ENCODE results near the gene CD93.

Gene CD93

DNA sequence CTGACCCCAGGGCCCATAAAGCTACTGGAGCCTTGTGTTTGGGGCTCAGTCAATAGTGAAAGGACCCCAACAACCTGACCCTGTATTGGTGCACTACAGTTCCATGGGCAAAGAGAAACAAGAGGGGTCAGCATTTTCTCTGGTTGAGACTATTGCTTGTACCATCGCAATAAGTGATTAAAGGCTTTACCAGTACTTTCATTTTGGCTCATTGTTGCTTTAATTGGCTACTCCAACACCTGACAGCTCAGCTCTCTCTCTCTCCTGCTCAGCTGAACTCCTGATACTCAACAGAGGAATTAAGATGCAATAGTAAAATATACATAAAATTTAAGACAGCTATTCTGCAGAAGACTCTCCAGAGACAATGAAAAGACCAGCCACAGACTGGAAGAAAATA is 17.8 kb downstream of the CD93 start:
- Histone ChIP-seq H3K9me3 (ENCODE audit: control insufficient read depth in 2 of 2, low read length in 2 of 2) (no peaks in the 10 kb centered on the region), H3K36me3 (ENCODE audit: control insufficient read depth in 2 of 2, insufficient read depth in 2 of 2, low read length in 2 of 2) (no peaks in the 10 kb centered on the region), H3K27ac (ENCODE audit: low read length) (no peak overlapping the region), H3K4me1 (ENCODE audit: control insufficient read depth, insufficient read depth, low read length) (no peaks in the 10 kb centered on the region), H3K4me3 (ENCODE audit: low read length in 2 of 2) (no peak overlapping the region), H3K9ac (ENCODE audit: low read length in 2 of 2) (no peak overlapping the region), H3K27me3 (ENCODE audit: control insufficient read depth in 1 of 2, insufficient read depth in 2 of 2, low read length in 2 of 2) (peaks cover 0 to 3% of the 10 kb centered on the region in 2 donors)

DNA sequence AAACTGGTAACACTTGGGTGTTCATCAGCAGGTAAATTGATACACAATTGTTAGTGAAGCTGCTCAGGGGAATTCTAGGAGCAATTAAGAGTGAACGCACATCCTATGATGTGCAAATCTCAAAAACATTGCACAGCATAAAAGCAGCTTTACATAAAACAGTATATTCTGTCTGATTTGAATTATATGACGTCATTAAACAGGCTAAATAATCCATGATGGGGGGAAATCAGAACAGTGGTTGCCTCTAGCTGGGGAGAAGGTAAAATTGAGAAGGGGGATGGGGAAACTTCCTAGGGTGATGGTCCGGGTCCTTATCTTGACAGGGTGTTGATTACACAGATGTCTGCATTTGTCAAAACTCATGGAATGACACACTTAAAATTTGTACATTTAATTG is 19.4 kb downstream of the CD93 start:
- peaks cover 9% of the 10 kb centered on the region for H3K4me1 ChIP-seq (ENCODE audit: control insufficient read depth, insufficient read depth, low read length)
- no peak overlapping the region for H3K9ac ChIP-seq (ENCODE audit: low read length in 2 of 2)
- no peak overlapping the region for H3K4me3 ChIP-seq (ENCODE audit: low read length in 2 of 2)
- peaks cover 0 to 3% of the 10 kb centered on the region in 2 donors for H3K27me3 ChIP-seq (ENCODE audit: control insufficient read depth in 1 of 2, insufficient read depth in 2 of 2, low read length in 2 of 2)
- no peak overlapping the region for H3K27ac ChIP-seq (ENCODE audit: low read length)
- no peaks in the 10 kb centered on the region for H3K9me3 ChIP-seq (ENCODE audit: control insufficient read depth in 2 of 2, low read length in 2 of 2)
- no peaks in the 10 kb centered on the region for H3K36me3 ChIP-seq (ENCODE audit: control insufficient read depth in 2 of 2, insufficient read depth in 2 of 2, low read length in 2 of 2)

DNA sequence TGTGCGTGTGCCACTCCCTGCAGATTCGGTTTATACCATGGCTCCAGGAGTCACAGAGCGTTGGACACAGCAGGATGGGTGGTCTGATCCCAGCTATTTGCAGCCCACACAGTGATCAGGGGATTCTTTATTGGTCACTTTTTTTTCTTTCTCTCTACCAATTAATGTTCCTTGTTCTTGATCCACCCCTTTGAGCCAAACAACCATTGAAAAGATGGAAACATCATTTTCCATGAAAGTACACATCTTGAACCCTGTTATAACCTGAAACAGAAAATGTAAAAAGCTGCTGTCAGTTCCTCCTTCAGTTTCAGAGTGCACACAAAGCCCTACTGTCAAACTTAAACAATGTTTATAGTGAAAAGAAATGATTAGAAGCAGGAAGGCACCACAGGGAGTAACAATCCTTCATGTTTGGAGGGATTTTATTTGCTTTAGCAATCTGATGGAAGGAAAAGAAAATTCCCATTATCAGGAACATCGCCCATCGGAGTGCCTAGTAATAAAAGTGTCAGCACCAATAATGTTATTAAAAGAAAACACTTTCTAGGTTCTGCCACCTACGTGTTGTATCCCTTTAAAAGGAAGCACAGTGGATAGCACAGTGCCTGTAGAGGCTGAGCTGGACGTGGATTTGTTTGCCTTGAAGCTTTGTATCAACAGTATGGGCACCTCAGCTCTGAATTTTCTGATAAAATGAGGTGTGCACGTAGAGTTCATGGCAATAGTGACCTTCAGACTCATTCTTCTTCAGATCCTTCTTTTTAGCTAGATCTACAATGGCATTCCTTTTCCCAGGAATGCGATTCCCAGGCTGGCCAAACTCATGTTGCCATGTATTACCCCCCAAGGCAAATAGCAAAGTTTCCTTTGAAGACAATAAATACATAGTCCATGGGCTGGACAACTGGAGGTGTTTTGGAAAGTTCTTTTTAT is 20.6 kb downstream of the CD93 start:
- Histone ChIP-seq H3K36me3 (ENCODE audit: control insufficient read depth in 2 of 2, insufficient read depth in 2 of 2, low read length in 2 of 2) (no peaks in the 10 kb centered on the region), H3K4me1 (ENCODE audit: control insufficient read depth, insufficient read depth, low read length) (peaks cover 20% of the 10 kb centered on the region)

DNA sequence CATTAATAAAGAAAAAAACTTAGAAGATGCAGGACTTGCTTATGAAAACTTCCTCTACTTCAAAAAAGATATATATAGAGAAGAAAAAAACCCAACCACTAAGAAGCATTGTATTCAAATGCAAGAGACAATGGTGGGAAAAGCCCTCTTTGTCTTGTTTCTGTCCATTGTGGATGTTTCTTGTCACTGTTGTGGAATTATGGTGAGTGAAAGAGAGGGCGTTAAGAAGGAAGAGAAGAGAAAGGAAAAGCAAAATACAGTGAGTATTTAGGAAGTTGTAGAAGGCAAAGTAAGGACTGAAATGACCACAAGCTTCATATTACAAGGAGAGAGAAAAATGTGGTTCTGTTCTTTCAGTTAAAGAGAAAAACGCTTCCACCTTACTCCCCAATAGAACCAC is 22.5 kb downstream of the CD93 start:
- peaks cover 0 to 3% of the 10 kb centered on the region in 2 donors for H3K27me3 ChIP-seq (ENCODE audit: control insufficient read depth in 1 of 2, insufficient read depth in 2 of 2, low read length in 2 of 2)
- H3K4me3 ChIP-seq (ENCODE audit: low read length in 2 of 2): no peak overlapping the region
- H3K9ac ChIP-seq (ENCODE audit: low read length in 2 of 2): no peak overlapping the region
- H3K36me3 ChIP-seq (ENCODE audit: control insufficient read depth in 2 of 2, insufficient read depth in 2 of 2, low read length in 2 of 2): no peaks in the 10 kb centered on the region
- H3K4me1 ChIP-seq (ENCODE audit: control insufficient read depth, insufficient read depth, low read length): peaks cover 20% of the 10 kb centered on the region
- H3K27ac ChIP-seq (ENCODE audit: low read length): no peak overlapping the region
- no peaks in the 10 kb centered on the region for H3K9me3 ChIP-seq (ENCODE audit: control insufficient read depth in 2 of 2, low read length in 2 of 2)

More for the DNA sequence above, 20.6 kb downstream of the CD93 start:
- Histone ChIP-seq H3K4me3 (ENCODE audit: low read length in 2 of 2) (no peak overlapping the region), H3K9ac (ENCODE audit: low read length in 2 of 2) (no peak overlapping the region), H3K27ac (ENCODE audit: low read length) (no peak overlapping the region), H3K9me3 (ENCODE audit: control insufficient read depth in 2 of 2, low read length in 2 of 2) (no peaks in the 10 kb centered on the region), H3K27me3 (ENCODE audit: control insufficient read depth in 1 of 2, insufficient read depth in 2 of 2, low read length in 2 of 2) (peaks cover 0 to 3% of the 10 kb centered on the region in 2 donors)

DNA sequence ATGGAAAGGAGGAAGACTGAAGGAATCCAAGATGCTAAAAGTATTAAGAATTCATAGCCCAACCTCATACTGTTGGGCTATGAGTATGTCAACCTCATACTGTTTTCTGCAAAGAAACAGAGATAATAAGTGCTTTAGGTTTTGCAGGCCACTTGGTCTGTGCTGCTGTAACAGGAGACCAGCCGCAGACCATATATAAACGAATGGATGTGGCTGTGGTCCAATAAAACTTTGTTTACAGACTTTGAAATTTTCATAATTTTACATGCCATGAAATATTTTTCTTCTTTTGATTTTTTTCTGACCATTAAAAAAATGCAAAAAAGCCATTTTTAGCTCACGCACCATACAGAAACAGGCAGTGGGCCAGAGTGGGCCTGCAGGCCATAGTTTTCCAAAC is 23.0 kb downstream of the CD93 start:
- Histone ChIP-seq H3K4me1 (ENCODE audit: control insufficient read depth, insufficient read depth, low read length) (peaks cover 20% of the 10 kb centered on the region), H3K4me3 (ENCODE audit: low read length in 2 of 2) (no peak overlapping the region), H3K9ac (ENCODE audit: low read length in 2 of 2) (no peak overlapping the region), H3K36me3 (ENCODE audit: control insufficient read depth in 2 of 2, insufficient read depth in 2 of 2, low read length in 2 of 2) (no peaks in the 10 kb centered on the region), H3K27me3 (ENCODE audit: control insufficient read depth in 1 of 2, insufficient read depth in 2 of 2, low read length in 2 of 2) (peaks cover 0 to 3% of the 10 kb centered on the region in 2 donors), H3K9me3 (ENCODE audit: control insufficient read depth in 2 of 2, low read length in 2 of 2) (no peaks in the 10 kb centered on the region), H3K27ac (ENCODE audit: low read length) (no peak overlapping the region)

DNA sequence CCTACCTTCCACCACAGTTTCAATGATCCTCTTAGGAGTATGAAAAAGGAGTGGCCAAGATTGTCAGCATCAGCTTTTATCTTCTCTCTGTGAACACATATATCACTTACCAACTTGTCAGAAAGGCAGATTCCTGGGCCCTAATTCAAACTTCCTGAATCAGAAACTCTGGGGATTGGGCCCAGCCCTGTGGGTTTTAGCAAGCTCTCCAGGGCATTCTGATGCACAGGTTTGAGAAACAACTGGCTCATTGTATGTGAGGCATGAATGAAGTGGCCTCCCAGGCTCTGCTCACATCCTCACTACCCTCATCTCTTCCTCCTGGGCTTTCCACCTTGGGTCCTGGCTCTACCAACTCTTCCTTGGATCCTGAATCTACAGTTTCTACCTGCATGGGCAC is 23.5 kb downstream of the CD93 start:
- Histone ChIP-seq H3K4me1 (ENCODE audit: control insufficient read depth, insufficient read depth, low read length) (peaks cover 20% of the 10 kb centered on the region), H3K4me3 (ENCODE audit: low read length in 2 of 2) (no peak overlapping the region), H3K9ac (ENCODE audit: low read length in 2 of 2) (no peak overlapping the region), H3K27ac (ENCODE audit: low read length) (no peak overlapping the region), H3K27me3 (ENCODE audit: control insufficient read depth in 1 of 2, insufficient read depth in 2 of 2, low read length in 2 of 2) (peaks cover 0 to 3% of the 10 kb centered on the region in 2 donors), H3K9me3 (ENCODE audit: control insufficient read depth in 2 of 2, low read length in 2 of 2) (no peaks in the 10 kb centered on the region), H3K36me3 (ENCODE audit: control insufficient read depth in 2 of 2, insufficient read depth in 2 of 2, low read length in 2 of 2) (no peaks in the 10 kb centered on the region)

DNA sequence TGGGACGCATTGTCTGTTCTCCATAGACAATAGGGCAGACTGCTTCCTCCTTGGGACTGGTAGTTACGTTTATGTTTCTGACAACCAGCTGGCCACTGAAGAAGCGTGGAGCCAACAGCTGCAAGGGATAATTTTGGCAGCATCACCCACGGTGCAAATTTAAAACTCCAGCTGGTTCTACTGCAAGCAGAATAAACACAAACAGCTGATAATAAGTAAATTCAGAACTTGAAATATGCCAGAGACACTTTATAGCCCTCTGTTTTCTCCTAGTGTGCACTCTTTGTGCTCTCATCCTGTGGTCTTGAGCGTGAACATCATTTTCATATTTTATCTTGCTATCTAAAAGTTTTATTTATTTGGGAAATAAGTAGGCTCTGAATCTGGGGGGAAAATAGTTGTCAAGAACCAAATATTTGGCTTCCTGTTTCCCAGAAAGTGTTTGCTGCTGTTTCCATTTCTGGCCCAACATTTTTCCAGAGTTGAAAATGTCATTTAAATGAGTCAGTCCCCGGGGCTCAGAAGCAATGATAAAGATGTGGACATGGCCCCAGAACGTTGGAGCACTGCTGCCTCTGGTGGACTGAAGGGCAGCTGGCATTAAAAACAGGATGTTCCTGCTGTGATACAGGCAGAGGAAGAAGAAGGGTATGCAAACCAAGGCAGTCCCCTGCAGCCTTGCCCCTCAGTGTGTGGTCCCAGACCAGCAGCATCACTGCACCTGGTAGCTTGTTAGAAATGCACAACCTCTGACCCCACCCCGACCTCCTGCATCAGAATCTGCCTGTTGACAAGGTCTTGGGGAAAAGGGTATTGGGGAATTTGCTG is 24.2 kb downstream of the CD93 start:
- Histone ChIP-seq H3K27ac (ENCODE audit: low read length) (peak overlapping the region; percentile 50), H3K9ac (ENCODE audit: low read length in 2 of 2) (no peak overlapping the region), H3K4me3 (ENCODE audit: low read length in 2 of 2) (peak overlapping the region; percentile 9 to 29), H3K27me3 (ENCODE audit: control insufficient read depth in 1 of 2, insufficient read depth in 2 of 2, low read length in 2 of 2) (no peaks in the 10 kb centered on the region), H3K4me1 (ENCODE audit: control insufficient read depth, insufficient read depth, low read length) (peaks cover 20% of the 10 kb centered on the region), H3K9me3 (ENCODE audit: control insufficient read depth in 2 of 2, low read length in 2 of 2) (no peaks in the 10 kb centered on the region), H3K36me3 (ENCODE audit: control insufficient read depth in 2 of 2, insufficient read depth in 2 of 2, low read length in 2 of 2) (no peaks in the 10 kb centered on the region)

DNA sequence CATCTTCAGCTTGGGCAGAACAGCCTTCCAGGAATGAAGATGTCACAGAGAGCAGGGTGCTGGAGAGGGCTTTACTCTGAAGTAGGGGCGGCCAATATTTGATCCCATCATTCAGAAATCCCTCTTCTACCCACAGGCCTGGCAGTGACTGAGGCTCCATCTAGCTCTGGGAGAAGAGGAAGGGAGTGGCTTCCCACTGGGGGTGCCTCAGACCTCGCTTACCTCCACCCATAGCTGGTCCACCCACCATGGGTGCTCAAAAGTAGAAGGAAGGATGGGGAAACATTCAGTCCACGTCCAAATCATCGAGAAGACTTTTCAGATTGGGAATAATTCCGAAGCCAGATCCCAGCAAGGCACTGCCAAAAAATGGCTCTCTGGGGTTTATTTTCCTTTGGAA is 24.9 kb downstream of the CD93 start:
- Histone ChIP-seq H3K4me3 (ENCODE audit: low read length in 2 of 2) (peak overlapping the region in 1 of 2 donors; percentile 4), H3K27me3 (ENCODE audit: control insufficient read depth in 1 of 2, insufficient read depth in 2 of 2, low read length in 2 of 2) (no peaks in the 10 kb centered on the region), H3K36me3 (ENCODE audit: control insufficient read depth in 2 of 2, insufficient read depth in 2 of 2, low read length in 2 of 2) (no peaks in the 10 kb centered on the region), H3K9ac (ENCODE audit: low read length in 2 of 2) (no peak overlapping the region), H3K9me3 (ENCODE audit: control insufficient read depth in 2 of 2, low read length in 2 of 2) (no peaks in the 10 kb centered on the region), H3K4me1 (ENCODE audit: control insufficient read depth, insufficient read depth, low read length) (peaks cover 20% of the 10 kb centered on the region), H3K27ac (ENCODE audit: low read length) (peak overlapping the region; percentile 50)

DNA sequence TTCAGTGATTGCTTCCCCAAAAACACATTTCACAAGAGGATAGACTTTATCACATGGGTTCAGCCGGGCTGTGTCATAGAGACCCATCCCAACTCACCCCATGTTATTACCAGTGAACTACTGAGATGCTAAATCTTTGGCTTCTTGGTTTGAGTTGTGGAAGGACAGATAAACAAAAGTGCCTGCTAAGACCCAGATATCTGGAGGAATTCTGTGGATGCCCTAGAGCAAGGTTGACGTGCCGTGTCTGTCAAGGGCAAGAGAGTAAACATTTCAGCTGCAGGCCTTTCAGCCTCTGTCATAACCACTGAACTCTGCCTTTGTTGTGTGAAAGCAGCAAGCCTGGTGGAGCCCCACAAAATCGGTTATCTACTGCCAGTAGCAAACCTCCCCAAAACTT is 25.5 kb downstream of the CD93 start:
- Histone ChIP-seq H3K4me1 (ENCODE audit: control insufficient read depth, insufficient read depth, low read length) (peaks cover 20% of the 10 kb centered on the region), H3K36me3 (ENCODE audit: control insufficient read depth in 2 of 2, insufficient read depth in 2 of 2, low read length in 2 of 2) (no peaks in the 10 kb centered on the region), H3K4me3 (ENCODE audit: low read length in 2 of 2) (no peak overlapping the region), H3K9ac (ENCODE audit: low read length in 2 of 2) (no peak overlapping the region), H3K9me3 (ENCODE audit: control insufficient read depth in 2 of 2, low read length in 2 of 2) (no peaks in the 10 kb centered on the region), H3K27me3 (ENCODE audit: control insufficient read depth in 1 of 2, insufficient read depth in 2 of 2, low read length in 2 of 2) (no peaks in the 10 kb centered on the region), H3K27ac (ENCODE audit: low read length) (no peak overlapping the region)

DNA sequence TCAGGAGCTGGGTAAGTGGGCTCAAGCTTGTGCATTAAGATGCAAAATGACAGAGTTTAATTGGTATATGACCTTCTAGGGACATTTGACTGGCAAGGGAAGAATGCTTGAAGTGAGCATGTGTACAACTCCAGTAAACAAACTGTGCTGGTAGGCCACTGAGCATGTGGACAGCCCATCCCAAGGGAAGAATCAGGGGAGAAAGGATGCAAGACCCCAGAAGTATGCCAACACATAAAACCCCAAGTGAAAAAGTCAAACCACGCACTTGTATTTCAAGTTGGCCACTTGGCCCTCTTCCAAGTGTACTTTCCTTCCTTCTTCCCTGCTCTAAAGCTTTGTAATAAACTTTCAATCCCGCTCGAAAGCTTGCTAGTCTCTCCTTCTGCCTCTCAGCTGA is 26.3 kb downstream of the CD93 start:
- Histone ChIP-seq H3K4me1 (ENCODE audit: control insufficient read depth, insufficient read depth, low read length) (peaks cover 20% of the 10 kb centered on the region), H3K4me3 (ENCODE audit: low read length in 2 of 2) (no peak overlapping the region), H3K27me3 (ENCODE audit: control insufficient read depth in 1 of 2, insufficient read depth in 2 of 2, low read length in 2 of 2) (no peaks in the 10 kb centered on the region), H3K9ac (ENCODE audit: low read length in 2 of 2) (no peak overlapping the region), H3K36me3 (ENCODE audit: control insufficient read depth in 2 of 2, insufficient read depth in 2 of 2, low read length in 2 of 2) (no peaks in the 10 kb centered on the region), H3K27ac (ENCODE audit: low read length) (no peak overlapping the region), H3K9me3 (ENCODE audit: control insufficient read depth in 2 of 2, low read length in 2 of 2) (no peaks in the 10 kb centered on the region)

Data from stomach smooth muscle (tissue), 2 donors.